Osteoblast (primary cell): ENCODE measurements around the gene PNPO. TPM values are rescaled to one million over a fixed set of nuclear protein-coding genes. Genes with fewer than 3 reads are reported as not detected.

Experiments used
- DNase-seq: peaks from one replicate; pipeline ENCODE4 v3.0.0; 2011; ENCODE audit warnings: low spot score, mixed read lengths; ENCODE audit not compliant: insufficient read length; ENCODE audit errors: missing footprints
- H2AFZ ChIP-seq: 2 replicates; pipeline ENCODE4 v1.6.0; 2011; ENCODE audit warnings: mild to moderate bottlenecking, low read length
- H3K27ac ChIP-seq: 2 replicates; pipeline ENCODE4 v1.5.1; 2011; ENCODE audit warnings: mild to moderate bottlenecking, low read depth, low read length, moderate library complexity
- H3K27me3 ChIP-seq: 2 replicates; pipeline ENCODE4 v1.6.0; 2012; ENCODE audit warnings: mild to moderate bottlenecking, control low read depth, inconsistent platforms, low read length, moderate library complexity; ENCODE audit not compliant: insufficient read depth
- H3K36me3 ChIP-seq: 2 replicates; pipeline ENCODE4 v1.5.1; 2011; ENCODE audit warnings: mild to moderate bottlenecking, low read length, control low read depth, moderate library complexity; ENCODE audit not compliant: insufficient read depth
- H3K4me1 ChIP-seq: 2 replicates; pipeline ENCODE4 v1.5.1; 2011; ENCODE audit warnings: mild to moderate bottlenecking, low read length, control low read depth, moderate library complexity; ENCODE audit not compliant: insufficient read depth
- H3K4me2 ChIP-seq: 2 replicates; pipeline ENCODE4 v1.6.0; 2011; ENCODE audit warnings: mild to moderate bottlenecking, low read length; ENCODE audit not compliant: insufficient read depth
- H3K4me3 ChIP-seq: fragments of 200-600 bp; sonication (generic); 3 replicates; pipeline ENCODE4 v1.5.1; 2012; ENCODE audit warnings: mild to moderate bottlenecking, low read length, inconsistent platforms; ENCODE audit not compliant: insufficient read depth
- H3K79me2 ChIP-seq: 2 replicates; pipeline ENCODE4 v1.6.0; 2012; ENCODE audit warnings: mild to moderate bottlenecking, low read length, control low read depth, inconsistent platforms; ENCODE audit not compliant: insufficient read depth
- H3K9me3 ChIP-seq: 2 replicates; pipeline ENCODE4 v1.5.1; 2011; ENCODE audit warnings: low read depth, low read length, control low read depth
- H4K20me1 ChIP-seq: 2 replicates; pipeline ENCODE4 v1.6.0; 2012; ENCODE audit warnings: mild to moderate bottlenecking, low read length, control low read depth; ENCODE audit not compliant: insufficient read depth
- total RNA-seq: library from RNA; depleted of rRNA; stranded (reverse); fragments of >200 nt; gene quantifications from 2 replicates; pipeline ENCODE4 v1.2.3, GENCODE V29; 2012
- TF ChIP-seq, protein P1 (sequence below): IDR thresholded peaks from 2 replicates; pipeline ENCODE4 v1.5.1; 2011; ENCODE audit warnings: mild to moderate bottlenecking, low read depth, low read length, moderate library complexity; ENCODE audit errors: extremely low read depth

PNPO gene
- total RNA-seq, 1 donor, result 31.5 TPM

GRCh38 chr17:47975189-47975822 is 33.9 kb downstream of the PNPO start:
- no peak overlapping the region for H3K27ac ChIP-seq
- H3K4me1 ChIP-seq, result peaks cover 11% of the 10 kb centered on the region
- no peak for DNase-seq
- H3K9me3 ChIP-seq, result no peaks in the 10 kb centered on the region
- H3K36me3 ChIP-seq, result peaks cover 58% of the 10 kb centered on the region
- H3K4me2 ChIP-seq, result no peak overlapping the region
- H3K27me3 ChIP-seq, result no peaks in the 10 kb centered on the region
- no peaks in the 10 kb centered on the region for H4K20me1 ChIP-seq
- H3K4me3 ChIP-seq, result no peak overlapping the region
- peaks cover 20% of the 10 kb centered on the region for H3K79me2 ChIP-seq
- no peak overlapping the region for H2AFZ ChIP-seq
- TF ChIP-seq, protein P1, sequence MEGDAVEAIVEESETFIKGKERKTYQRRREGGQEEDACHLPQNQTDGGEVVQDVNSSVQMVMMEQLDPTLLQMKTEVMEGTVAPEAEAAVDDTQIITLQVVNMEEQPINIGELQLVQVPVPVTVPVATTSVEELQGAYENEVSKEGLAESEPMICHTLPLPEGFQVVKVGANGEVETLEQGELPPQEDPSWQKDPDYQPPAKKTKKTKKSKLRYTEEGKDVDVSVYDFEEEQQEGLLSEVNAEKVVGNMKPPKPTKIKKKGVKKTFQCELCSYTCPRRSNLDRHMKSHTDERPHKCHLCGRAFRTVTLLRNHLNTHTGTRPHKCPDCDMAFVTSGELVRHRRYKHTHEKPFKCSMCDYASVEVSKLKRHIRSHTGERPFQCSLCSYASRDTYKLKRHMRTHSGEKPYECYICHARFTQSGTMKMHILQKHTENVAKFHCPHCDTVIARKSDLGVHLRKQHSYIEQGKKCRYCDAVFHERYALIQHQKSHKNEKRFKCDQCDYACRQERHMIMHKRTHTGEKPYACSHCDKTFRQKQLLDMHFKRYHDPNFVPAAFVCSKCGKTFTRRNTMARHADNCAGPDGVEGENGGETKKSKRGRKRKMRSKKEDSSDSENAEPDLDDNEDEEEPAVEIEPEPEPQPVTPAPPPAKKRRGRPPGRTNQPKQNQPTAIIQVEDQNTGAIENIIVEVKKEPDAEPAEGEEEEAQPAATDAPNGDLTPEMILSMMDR, result no peak

- no peak overlapping the region for H3K27ac ChIP-seq
- H3K27me3 ChIP-seq, result no peaks in the 10 kb centered on the region
- peaks cover 20% of the 10 kb centered on the region for H3K79me2 ChIP-seq
- DNase-seq, result no peak
- peaks cover 11% of the 10 kb centered on the region for H3K4me1 ChIP-seq
- H2AFZ ChIP-seq, result no peak overlapping the region
- no peak overlapping the region for H3K4me2 ChIP-seq
- H4K20me1 ChIP-seq, result no peaks in the 10 kb centered on the region
- TF ChIP-seq, protein P1, result no peak
- H3K36me3 ChIP-seq, result peaks cover 61% of the 10 kb centered on the region
- H3K9me3 ChIP-seq, result no peaks in the 10 kb centered on the region
- no peak overlapping the region for H3K4me3 ChIP-seq
Observed at GRCh38 chr17:47975823-47976205, 34.4 kb downstream of the PNPO start.

DNA sequence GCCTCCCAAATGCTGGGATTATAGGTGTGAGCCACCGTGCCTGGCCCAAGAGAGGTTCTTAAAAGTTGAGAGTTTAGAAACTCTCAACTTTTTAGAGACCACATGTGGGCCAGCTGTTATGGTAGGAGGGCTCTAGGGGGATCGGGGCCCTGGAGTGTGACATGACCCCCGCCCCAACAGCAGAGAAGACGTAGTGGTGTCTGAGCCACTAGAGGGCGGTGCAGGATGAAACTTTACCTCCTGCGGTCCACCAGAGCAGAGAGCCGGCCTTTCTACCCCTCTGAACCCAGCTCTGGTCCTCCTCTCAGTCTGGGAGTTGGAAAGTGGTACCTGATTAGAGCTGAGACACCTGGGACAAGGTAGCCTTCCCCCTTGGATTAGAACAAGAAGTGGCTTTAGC is 37.0 kb downstream of the PNPO start:
- Histone ChIP-seq H3K27me3 (no peaks in the 10 kb centered on the region), H3K4me2 (no peak overlapping the region), H2AFZ (no peak overlapping the region), H3K9me3 (no peaks in the 10 kb centered on the region), H3K79me2 (no peaks in the 10 kb centered on the region), H4K20me1 (no peaks in the 10 kb centered on the region), H3K36me3 (peaks cover 77% of the 10 kb centered on the region), H3K4me1 (no peaks in the 10 kb centered on the region), H3K4me3 (no peak overlapping the region), H3K27ac (no peak overlapping the region)
- TF ChIP-seq, protein P1, result peak; percentile 76
- DNase-seq, result peak; percentile 96

- Histone ChIP-seq H4K20me1 (no peaks in the 10 kb centered on the region), H3K27me3 (no peaks in the 10 kb centered on the region), H3K36me3 (peaks cover 58% of the 10 kb centered on the region), H2AFZ (no peak overlapping the region), H3K4me3 (no peak overlapping the region), H3K9me3 (no peaks in the 10 kb centered on the region), H3K4me2 (no peak overlapping the region), H3K4me1 (no peaks in the 10 kb centered on the region), H3K79me2 (no peaks in the 10 kb centered on the region), H3K27ac (no peak overlapping the region)
- TF ChIP-seq, protein P1, result no peak
- DNase-seq, result peak; percentile 14
Observed at GRCh38 chr17:47980541-47980940, 39.2 kb downstream of the PNPO start.
